Measurements from ENCODE around the gene LMAN2.

Gene LMAN2

GRCh38 chr5:177332896-177333260 is 18.6 kb downstream of the LMAN2 start:
- ATAC-seq (replicated peaks; ENCODE audit: extremely low read depth, poor library complexity, severe bottlenecking) (no peak), DNase-seq (ENCODE audit: low spot score in 2 of 2) (no peak)
- Mint-ChIP-seq H3K36me3 (ENCODE audit: insufficient read depth) (peaks cover 36% of the 10 kb centered on the region), H3K27ac (ENCODE audit: low read depth) (peak overlapping the region; percentile 53), H3K9me3 (no peaks in the 10 kb centered on the region), H3K4me1 (peaks cover 29% of the 10 kb centered on the region), H3K27me3 (no peaks in the 10 kb centered on the region), H3K4me3 (no peak overlapping the region)

- no peak overlapping the region for H3K4me3 Mint-ChIP-seq
These were observed 19.2 kb downstream of the LMAN2 start for GRCh38 chr5:177332031-177332895.

GRCh38 chr5:177330991-177331842 is 20.3 kb downstream of the LMAN2 start:
- peaks cover 31% of the 10 kb centered on the region for H3K36me3 Mint-ChIP-seq (ENCODE audit: insufficient read depth)
- DNase-seq (ENCODE audit: low spot score in 2 of 2) (no peak), ATAC-seq (replicated peaks; ENCODE audit: extremely low read depth, poor library complexity, severe bottlenecking) (no peak)
- no peaks in the 10 kb centered on the region for H3K9me3 Mint-ChIP-seq
- peaks cover 29% of the 10 kb centered on the region for H3K4me1 Mint-ChIP-seq
- H3K27ac Mint-ChIP-seq (ENCODE audit: low read depth): peak overlapping the region; percentile 53
- H3K27me3 Mint-ChIP-seq: no peaks in the 10 kb centered on the region
- H3K4me3 Mint-ChIP-seq: no peak overlapping the region

More at GRCh38 chr5:177332031-177332895, 19.2 kb downstream of the LMAN2 start:
- Mint-ChIP-seq H3K36me3 (ENCODE audit: insufficient read depth) (peaks cover 38% of the 10 kb centered on the region), H3K27me3 (no peaks in the 10 kb centered on the region), H3K27ac (ENCODE audit: low read depth) (peak overlapping the region; percentile 53), H3K4me1 (peaks cover 34% of the 10 kb centered on the region), H3K9me3 (no peaks in the 10 kb centered on the region)
- DNase-seq (ENCODE audit: low spot score in 2 of 2) (no peak), ATAC-seq (replicated peaks; ENCODE audit: extremely low read depth, poor library complexity, severe bottlenecking) (no peak)

GRCh38 chr5:177329883-177330282 is 21.6 kb downstream of the LMAN2 start:
- DNase-seq (ENCODE audit: low spot score in 2 of 2) (no peak), ATAC-seq (replicated peaks; ENCODE audit: extremely low read depth, poor library complexity, severe bottlenecking) (no peak)
- Mint-ChIP-seq H3K9me3 (no peaks in the 10 kb centered on the region), H3K4me1 (peaks cover 23% of the 10 kb centered on the region), H3K36me3 (ENCODE audit: insufficient read depth) (peaks cover 24% of the 10 kb centered on the region), H3K4me3 (no peak overlapping the region), H3K27me3 (no peaks in the 10 kb centered on the region), H3K27ac (ENCODE audit: low read depth) (no peak overlapping the region)

GRCh38 chr5:177328545-177329231 is 22.8 kb downstream of the LMAN2 start:
- no peaks in the 10 kb centered on the region for H3K27me3 Mint-ChIP-seq
- no peak for DNase-seq (ENCODE audit: low spot score in 2 of 2)
- peaks cover 16% of the 10 kb centered on the region for H3K36me3 Mint-ChIP-seq (ENCODE audit: insufficient read depth)
- no peak overlapping the region for H3K4me3 Mint-ChIP-seq
- ATAC-seq (replicated peaks; ENCODE audit: extremely low read depth, poor library complexity, severe bottlenecking): no peak
- H3K4me1 Mint-ChIP-seq: peaks cover 19% of the 10 kb centered on the region
- no peaks in the 10 kb centered on the region for H3K9me3 Mint-ChIP-seq
- H3K27ac Mint-ChIP-seq (ENCODE audit: low read depth): peak overlapping the region; percentile 70

- peak overlapping the region; percentile 70 for H3K27ac Mint-ChIP-seq (ENCODE audit: low read depth)
- H3K9me3 Mint-ChIP-seq: no peaks in the 10 kb centered on the region
- H3K27me3 Mint-ChIP-seq: no peaks in the 10 kb centered on the region
- no peak for DNase-seq (ENCODE audit: low spot score in 2 of 2)
- peaks cover 19% of the 10 kb centered on the region for H3K4me1 Mint-ChIP-seq
- peak overlapping the region; percentile 55 for H3K4me3 Mint-ChIP-seq
- peaks cover 13% of the 10 kb centered on the region for H3K36me3 Mint-ChIP-seq (ENCODE audit: insufficient read depth)
- ATAC-seq (replicated peaks; ENCODE audit: extremely low read depth, poor library complexity, severe bottlenecking): peak; percentile 78
These were observed 23.6 kb downstream of the LMAN2 start for GRCh38 chr5:177327539-177328522.

- H3K27ac Mint-ChIP-seq (ENCODE audit: low read depth): no peak overlapping the region
- DNase-seq (ENCODE audit: low spot score in 2 of 2) (no peak), ATAC-seq (replicated peaks; ENCODE audit: extremely low read depth, poor library complexity, severe bottlenecking) (no peak)
- no peaks in the 10 kb centered on the region for H3K27me3 Mint-ChIP-seq
- H3K4me1 Mint-ChIP-seq: peaks cover 14% of the 10 kb centered on the region
- H3K4me3 Mint-ChIP-seq: no peak overlapping the region
- H3K9me3 Mint-ChIP-seq: no peaks in the 10 kb centered on the region
- H3K36me3 Mint-ChIP-seq (ENCODE audit: insufficient read depth): peaks cover 12% of the 10 kb centered on the region
These were observed 25.5 kb downstream of the LMAN2 start for GRCh38 chr5:177325868-177326381.

- H3K4me3 Mint-ChIP-seq: no peak overlapping the region
- peaks cover 17% of the 10 kb centered on the region for H3K4me1 Mint-ChIP-seq
- DNase-seq (ENCODE audit: low spot score in 2 of 2) (no peak), ATAC-seq (replicated peaks; ENCODE audit: extremely low read depth, poor library complexity, severe bottlenecking) (no peak)
- H3K27me3 Mint-ChIP-seq: no peaks in the 10 kb centered on the region
- no peaks in the 10 kb centered on the region for H3K9me3 Mint-ChIP-seq
- H3K27ac Mint-ChIP-seq (ENCODE audit: low read depth): no peak overlapping the region
- peaks cover 1% of the 10 kb centered on the region for H3K36me3 Mint-ChIP-seq (ENCODE audit: insufficient read depth)
These were observed 30.6 kb downstream of the LMAN2 start for GRCh38 chr5:177320879-177321278.

- DNase-seq (ENCODE audit: low spot score in 2 of 2) (no peak), ATAC-seq (replicated peaks; ENCODE audit: extremely low read depth, poor library complexity, severe bottlenecking) (peak; percentile 46)
- Mint-ChIP-seq H3K27me3 (no peaks in the 10 kb centered on the region), H3K4me1 (peaks cover 17% of the 10 kb centered on the region), H3K27ac (ENCODE audit: low read depth) (no peak overlapping the region), H3K9me3 (no peaks in the 10 kb centered on the region), H3K4me3 (no peak overlapping the region), H3K36me3 (ENCODE audit: insufficient read depth) (peaks cover 1% of the 10 kb centered on the region)
These were observed 31.4 kb downstream of the LMAN2 start for GRCh38 chr5:177319913-177320588.

- H3K4me3 Mint-ChIP-seq: no peak overlapping the region
- no peak overlapping the region for H3K27ac Mint-ChIP-seq (ENCODE audit: low read depth)
- peak; percentile 54 for ATAC-seq (replicated peaks; ENCODE audit: extremely low read depth, poor library complexity, severe bottlenecking)
These were observed 33.5 kb downstream of the LMAN2 start for GRCh38 chr5:177317959-177318377.

GRCh38 chr5:177316005-177316404 is 35.5 kb downstream of the LMAN2 start:
- H3K27me3 Mint-ChIP-seq: no peaks in the 10 kb centered on the region
- no peak overlapping the region for H3K27ac Mint-ChIP-seq (ENCODE audit: low read depth)
- no peak overlapping the region for H3K4me3 Mint-ChIP-seq
- DNase-seq (ENCODE audit: low spot score in 2 of 2) (no peak), ATAC-seq (replicated peaks; ENCODE audit: extremely low read depth, poor library complexity, severe bottlenecking) (no peak)
- no peaks in the 10 kb centered on the region for H3K9me3 Mint-ChIP-seq
- H3K36me3 Mint-ChIP-seq (ENCODE audit: insufficient read depth): no peaks in the 10 kb centered on the region
- H3K4me1 Mint-ChIP-seq: peaks cover 31% of the 10 kb centered on the region

More at GRCh38 chr5:177317959-177318377, 33.5 kb downstream of the LMAN2 start:
- peaks cover 17% of the 10 kb centered on the region for H3K4me1 Mint-ChIP-seq
- peaks cover 1% of the 10 kb centered on the region for H3K36me3 Mint-ChIP-seq (ENCODE audit: insufficient read depth)
- H3K9me3 Mint-ChIP-seq: no peaks in the 10 kb centered on the region
- peak; percentile 60 for DNase-seq (ENCODE audit: low spot score in 2 of 2)
- no peaks in the 10 kb centered on the region for H3K27me3 Mint-ChIP-seq
